A204.1 (cell line): ENCODE measurements around the gene LGALS4.
"Not testable (repeated sequence)": the region's sequence is repeated elsewhere in the genome, so short reads cannot be mapped to it uniquely, and the experiment has no call there.

Experiments
- FAIRE-seq: peaks from 2 replicates; lab custom pipeline; 2012; peaks lifted over from hg19 to GRCh38; lab: Jason Lieb, UNC

The LGALS4 gene

DNA sequence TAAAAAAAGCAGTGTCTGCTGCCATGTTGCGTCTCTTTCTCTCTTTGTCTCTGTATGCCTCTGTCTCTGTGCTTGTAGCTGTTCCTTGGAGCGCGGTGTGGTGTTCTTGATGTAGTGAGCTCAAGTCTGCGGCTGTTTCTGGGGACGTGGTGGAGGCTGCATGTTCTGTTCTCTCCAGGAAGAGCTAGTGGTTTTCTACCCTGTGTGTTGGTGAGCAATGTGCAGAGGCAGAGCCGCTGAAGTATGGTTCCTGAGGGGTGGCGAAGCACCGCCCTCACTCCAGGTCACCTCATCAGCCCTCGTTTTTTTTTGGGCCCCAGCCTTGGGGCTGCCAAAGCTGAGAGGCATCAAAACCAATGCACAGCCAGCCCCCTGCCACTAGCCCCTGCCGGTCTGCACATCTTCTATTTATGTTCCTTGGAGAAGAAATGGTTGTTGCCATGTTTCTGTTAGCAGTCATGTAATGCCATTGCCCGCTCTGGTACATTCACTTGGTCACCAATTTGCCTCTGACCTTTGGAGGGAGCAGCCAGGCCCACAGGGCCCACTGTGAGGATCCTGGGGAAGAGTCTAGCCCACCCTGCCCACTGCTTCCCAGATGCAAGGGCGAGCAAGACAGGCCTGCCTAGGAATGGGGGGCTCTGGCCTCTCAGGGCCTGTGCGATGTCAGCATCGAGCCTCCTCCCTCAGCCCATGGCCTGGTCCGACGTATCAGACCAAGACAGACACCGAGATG is 29.9 kb upstream of the LGALS4 start:
- FAIRE-seq = no peak

DNA sequence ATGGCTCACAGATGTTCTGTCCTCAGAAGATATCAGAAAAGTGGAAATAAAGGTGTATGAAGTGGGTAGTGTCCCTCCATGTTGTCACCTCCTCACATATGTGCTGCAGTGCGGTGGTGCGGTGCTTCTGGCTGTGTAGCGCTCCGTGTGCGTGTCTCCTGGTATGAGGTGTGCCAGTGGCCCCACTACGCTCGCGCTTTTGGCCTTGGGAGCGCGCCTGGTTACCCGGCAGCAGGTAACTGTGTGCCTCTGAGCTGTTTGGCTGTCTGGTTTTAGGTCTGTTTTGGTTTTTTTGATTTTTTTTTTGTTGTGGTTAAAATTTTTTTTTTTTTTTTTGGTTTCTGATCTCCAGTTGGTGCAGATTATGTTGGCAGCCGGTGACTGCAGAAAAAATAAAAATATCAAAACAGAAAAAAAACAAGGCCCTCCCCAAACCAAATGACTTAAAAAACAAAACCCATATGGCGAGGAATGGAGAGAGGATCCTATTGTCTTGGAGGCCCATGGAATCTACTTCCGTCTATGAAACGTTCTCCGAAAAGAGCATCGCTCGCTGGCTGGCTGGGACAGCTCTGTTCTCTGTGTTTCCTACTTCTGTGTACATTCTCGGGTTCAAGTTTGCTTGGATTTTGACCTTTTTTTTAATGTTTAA is 29.2 kb upstream of the LGALS4 start:
- no peak for FAIRE-seq

DNA sequence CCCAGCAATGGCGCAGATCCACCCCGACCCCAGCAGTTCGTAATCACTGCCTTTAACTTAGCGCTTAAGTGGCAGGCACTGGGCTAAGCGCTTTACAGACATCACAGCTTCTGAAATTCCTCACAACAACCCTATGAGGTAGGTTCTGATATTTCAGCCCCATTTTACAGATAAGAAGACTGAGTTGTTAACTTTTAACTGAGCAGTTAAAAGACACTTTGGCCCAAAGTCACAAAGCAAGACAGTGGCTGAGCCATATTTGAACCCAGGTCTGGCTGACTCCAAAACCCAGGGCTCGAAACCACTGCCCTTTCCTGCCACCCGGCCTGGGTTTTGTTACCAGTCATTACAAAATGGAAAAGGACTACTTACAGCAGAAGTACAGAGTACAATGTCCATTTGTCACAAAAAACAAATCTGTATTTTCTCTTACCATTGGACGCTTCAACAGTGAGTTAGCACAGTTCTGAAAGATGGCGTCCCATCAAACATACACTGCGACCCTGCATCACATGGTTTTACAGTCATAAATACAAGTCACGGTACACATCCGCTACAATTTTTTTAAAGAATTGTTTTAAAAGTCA is 28.5 kb upstream of the LGALS4 start:
- no peak for FAIRE-seq

DNA sequence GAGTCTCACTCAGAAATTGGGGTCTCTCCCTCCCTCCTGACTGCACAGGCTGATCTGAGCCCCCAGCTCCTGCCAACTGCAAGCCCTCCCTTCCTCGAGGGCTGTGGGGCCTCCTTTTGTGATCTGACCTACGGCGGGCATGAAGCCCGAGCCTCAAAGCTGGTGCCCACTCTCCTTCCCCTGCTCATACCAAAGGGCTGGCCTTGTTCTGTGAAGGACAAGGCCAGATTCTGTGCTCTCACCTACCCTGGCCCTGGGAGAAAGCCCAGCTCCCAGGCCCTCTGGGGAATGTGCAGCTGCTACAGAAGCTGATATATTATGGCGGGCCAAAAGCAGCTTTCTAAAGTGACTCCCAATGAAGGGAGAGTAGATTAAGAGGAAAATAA is 27.8 kb upstream of the LGALS4 start:
- no peak for FAIRE-seq

DNA sequence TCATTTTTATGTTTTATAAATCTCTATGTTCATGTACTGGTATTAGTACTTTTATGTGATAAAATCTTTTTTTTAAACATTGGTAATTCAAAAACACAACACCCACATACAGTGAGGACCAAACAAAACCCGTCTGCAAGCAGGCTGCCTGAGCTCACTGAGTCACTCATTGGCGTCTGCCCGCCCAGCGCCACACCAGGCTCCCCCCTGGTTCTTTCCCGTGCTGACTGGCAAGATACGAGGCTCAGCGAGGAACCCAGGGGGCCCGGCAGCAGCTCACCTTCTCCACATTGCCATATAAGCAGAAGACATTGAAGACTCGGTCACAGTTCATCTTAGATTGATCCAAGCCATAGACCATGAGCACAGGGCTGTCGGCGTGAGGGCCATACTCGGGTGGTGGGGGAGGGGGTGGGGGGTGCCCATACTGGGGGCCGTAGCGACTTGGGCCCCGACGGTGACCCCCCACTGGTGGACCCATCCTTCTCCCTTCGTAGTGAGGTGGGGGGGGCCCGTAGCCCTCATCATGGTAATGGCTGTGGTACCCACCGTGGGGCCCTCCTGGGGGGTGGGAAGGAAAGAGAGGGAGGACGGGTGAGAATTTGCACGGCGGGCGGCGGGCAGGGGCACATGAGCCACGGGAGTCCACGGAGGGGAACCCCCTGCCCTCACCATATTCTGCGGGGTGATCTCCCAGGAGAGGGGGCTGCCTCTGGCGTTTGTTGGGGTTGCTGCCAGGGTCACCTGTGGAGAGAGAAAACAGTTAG is 27.3 kb upstream of the LGALS4 start:
- FAIRE-seq = no peak

DNA sequence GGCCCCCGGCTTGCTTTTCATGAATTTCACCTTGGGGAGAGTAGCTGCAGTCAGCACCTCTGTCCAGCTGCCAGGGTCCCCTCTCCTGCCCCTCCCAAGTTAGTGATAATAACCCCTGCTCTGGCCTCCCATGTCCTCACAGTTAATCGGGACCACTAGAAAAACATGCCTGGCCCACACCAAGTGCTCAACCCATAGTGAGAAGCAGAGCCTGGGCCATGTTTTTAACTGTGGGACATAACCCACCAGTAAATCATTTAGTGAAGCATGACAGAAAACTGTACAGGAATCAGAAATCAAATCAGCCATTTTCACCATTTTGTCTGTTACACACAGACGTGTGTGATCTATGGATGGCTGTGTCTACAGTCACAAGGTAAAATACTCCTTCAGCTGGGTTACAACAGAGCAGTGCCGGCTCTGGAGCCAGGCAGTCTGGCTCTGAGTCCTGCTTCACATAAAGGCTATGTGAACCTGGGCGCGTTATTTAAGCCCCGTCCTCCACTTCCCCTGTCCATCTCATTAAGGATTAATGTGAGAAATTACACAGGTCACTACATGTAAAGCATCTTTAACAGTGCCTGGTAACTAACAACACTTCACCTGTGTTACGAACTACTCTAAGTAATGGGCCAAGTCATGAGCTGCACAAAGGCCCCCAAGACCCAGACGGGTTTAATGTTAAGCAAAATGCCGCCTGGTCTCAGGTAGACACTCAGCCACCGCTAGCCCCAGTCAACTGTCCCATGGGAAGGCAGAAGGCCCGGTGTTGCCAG is 26.4 kb upstream of the LGALS4 start:
- FAIRE-seq = no peak

DNA sequence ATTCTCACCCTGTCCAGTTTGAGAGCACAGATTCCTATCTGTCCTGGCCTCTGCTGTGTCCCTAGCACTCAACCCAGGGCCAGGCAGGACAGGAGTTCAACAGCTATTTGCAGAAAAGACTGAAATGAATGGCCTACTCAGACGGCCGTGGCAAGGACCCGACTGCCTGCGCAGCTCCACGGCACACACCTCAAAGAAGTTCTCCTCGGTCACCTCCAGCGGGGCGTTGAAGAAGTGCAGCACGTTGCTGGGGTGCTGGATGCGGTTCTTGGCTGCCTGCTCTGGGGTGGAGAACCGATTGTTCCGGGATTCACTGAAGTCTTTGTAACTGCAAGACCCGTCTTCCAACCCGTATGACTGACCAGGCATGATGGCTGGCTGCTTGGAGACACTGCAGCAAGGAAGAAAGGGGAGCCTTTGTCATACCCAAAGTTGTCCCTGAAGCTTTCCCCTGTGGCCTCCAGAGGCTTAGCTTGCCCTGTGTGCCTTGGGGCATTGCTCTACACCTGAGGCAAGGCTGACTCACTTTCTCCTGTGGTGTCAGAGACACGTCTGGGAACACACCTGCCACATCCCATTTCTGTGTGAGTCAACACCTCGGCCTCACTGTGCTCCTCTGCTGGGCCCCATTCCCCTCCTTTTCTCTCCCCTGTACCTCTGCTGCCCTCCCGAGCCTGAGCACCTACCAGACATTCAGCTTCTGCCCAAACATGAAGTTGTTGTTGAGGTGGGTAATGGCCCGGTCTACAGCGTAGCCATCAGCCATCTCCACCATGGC is 25.7 kb upstream of the LGALS4 start:
- no peak for FAIRE-seq

DNA sequence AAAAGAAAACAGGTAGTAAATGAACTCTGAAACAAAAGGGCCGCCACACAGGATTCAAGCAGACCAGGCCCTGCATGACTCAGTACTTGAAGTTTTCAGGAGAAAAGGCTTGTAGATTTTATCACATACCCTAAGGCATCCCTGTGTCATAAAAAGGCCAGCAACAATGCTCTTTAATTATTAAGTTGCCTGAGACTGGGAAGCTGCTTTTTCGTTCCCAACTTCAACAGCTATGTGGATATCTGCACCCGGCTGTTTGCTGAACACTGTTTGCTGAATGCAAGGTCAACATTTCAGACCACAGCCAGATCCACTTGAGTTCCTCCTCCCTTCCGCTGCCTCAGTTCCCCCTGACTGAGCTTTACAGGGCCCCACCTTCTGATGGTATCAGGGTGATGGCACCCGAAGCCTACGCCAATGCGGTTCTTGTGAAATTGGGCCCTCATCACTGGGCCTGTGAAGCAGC is 24.9 kb upstream of the LGALS4 start:
- no peak for FAIRE-seq

DNA sequence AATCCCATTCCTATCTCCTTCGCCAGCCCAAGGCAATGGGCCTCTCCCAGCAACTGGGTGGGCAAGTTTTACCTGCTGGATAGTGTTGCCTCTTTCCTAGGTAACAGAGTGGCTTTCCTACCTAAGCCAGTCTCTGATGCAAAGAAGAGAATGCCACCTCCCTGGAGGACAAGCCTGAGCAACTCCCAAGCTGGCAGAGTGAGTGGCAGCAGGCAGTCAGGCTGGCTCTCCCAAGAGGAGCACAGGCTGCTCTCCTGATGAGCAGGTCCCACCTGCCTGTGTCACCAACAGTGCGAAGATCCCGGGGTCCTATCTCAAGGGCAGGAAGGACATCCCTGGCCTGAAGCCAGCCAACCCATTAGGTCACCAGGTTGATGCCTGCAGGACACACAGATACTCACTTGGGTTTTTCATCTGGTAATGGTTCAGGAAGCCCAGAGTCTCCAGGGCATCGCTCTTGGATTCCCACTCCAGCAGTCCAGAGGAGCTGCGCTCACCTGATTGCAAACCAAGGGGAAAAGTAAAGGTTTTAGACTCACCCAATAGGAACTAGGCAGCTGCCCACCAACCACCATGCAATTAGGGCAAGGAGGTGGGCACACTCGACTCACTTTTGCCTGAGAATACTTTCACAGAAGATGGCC is 24.4 kb upstream of the LGALS4 start:
- no peak for FAIRE-seq

DNA sequence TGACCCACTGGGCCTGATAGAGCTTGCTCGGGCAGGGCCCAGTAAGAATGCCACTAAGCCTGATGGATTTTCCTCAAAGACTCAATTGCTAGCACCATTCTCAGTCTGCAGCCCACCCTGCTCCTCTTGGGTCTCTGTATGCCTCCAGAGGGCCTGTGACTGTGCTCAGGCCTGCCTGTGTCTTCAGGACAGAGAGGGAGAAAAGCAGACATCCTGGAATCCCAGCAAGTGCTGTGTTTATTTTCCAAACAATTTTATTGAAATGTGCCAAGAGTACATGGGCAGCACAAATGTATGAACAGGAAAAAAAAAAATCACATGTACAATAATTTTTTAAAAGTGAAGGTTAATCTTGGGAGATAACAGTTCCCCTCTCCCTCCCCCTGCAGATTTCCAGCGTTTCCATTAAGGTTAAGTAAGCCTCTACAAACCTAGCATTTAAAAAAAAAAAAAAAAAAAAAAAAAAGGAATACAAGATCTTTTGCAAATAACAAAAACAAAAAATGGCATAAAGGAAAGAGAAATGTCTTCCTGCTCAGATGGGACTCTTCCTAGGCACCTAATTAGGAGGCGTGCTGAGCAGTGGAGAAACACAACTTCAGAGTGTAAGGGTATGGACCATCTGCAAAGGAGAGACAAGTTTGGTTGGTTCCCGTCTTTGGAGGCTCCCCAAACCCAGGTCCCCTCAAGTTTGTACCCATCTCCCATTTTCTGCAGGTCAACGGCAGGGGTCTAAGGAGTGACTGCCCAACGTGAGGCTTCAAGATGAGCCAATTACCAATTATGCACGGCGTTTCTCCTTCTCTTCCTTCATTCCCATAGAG is 23.6 kb upstream of the LGALS4 start:
- no peak for FAIRE-seq

DNA sequence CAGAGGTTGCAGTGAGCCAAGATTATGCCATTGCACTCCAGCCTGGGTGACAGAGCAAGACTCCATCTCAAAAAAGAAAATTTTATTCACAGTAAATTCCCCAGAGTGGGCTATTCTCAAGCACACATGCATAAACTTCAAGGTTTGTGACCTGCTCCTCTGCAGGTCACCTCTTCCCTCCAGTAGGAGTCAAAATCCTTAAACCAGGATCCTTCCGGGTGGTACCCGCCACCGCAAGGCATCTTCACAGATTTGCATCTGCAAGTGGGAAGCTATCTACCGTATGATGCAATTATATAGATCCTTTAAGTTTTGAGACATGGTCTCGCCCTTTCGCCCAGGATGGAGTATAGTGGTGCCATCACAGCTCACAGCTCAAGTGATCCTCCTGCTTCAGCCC is 21.8 kb upstream of the LGALS4 start:
- no peak for FAIRE-seq

DNA sequence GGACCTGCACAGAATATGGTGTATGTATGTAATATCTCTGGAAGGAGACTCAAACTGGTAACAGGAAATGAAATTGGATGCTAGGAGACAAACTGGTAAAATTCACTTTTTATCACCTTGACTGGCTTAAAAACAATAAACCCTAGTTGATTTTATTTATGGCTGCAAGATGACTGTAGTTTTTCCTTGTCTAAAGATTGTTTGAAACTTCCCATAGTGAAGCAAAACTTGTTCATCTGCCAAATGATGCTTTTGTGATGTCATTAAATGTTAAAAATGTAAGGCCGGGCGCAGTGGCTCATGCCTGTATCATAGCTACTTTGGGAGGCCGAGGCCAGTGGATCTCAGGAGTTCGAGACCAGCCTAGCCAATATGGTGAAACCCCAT is 21.4 kb upstream of the LGALS4 start:
- no peak for FAIRE-seq

DNA sequence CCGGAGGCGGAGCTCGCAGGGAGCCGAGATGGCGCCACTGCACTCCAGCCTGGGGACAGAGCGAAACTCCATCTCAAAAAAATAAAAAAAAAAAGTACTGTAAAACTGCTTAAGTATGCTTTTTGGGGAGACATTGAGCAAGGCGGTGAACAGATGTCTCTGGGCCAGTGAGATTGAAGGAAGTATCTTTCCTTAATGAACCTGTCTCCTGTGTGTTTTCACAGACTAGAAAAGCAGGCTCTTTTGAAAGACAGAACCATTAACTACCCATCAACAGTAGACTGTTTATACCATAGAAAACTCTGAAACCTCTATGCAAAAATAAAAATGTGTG is 20.3 kb upstream of the LGALS4 start:
- no peak for FAIRE-seq

DNA sequence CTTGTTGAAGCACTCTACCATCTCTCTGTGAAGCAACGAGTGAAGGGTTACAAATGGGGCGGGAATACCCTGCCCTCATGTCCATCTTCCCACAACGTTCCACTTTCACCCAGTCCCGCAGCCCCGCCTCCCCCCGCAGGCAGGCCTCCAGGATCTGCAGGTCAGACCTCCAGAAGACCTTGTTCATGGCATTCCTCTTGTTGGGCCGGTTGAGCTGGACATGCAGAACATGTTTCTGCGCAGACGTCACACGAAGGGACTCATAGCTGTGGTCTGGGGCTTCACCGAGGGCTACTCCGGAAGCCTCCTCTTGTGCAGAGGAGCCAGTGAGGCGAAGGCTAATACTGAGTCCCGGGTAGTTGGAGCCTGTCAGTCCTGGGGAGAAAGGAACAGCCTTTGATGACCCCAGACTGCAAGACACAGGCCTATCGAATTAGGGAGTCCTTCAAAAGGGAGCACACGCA is 18.4 kb upstream of the LGALS4 start:
- no peak for FAIRE-seq

DNA sequence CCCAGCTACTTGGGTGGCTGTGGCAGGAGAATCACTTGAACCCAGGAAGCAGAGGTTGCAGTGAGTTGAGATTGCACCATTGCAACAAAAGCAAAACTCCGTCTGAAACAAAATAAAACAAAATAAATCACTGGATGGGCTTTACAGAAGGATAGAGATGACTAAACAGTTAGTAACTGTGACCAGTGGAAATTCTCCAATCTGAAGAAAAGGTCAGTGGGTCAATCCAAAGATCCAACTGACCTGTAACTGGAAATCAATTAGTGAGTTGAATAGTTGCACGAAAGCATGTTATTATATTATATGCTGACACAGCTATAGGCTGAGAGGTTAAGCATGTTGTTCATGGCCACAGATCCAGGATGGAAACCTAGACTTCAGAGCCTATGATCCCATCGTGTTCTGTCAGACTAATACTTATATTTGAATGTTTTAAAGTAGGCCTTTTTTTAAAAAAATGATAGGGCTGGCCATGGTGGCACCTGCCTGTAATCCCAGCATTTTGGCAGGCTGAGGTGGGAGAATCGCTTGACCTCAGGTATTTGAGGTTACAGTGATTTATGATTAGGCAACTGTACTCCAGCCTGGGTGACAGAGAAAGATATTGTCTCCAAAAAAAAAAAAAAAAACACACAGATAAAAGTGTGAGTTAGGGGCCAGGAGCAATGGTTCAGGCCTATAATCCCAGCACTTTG is 17.4 kb upstream of the LGALS4 start:
- FAIRE-seq = no peak

DNA sequence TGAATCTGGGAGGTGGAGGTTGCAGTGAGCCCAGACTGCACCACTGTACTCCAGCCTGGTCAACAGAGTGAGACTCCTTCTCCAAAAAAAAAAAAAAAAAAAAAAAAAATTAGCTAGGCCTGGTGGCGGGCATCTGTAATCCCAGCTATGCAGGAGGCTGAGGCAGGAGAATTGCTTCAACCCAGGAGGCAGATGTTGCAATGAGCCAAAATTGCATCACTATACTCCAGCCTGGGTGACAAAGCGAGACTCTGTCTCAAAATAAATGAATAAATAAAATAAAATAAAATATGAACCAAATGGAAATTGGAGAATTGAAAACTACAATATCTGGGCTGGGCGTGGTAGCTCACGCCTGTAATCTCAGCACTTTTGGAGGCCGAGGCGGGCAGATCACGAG is 16.5 kb upstream of the LGALS4 start:
- not testable (repeated sequence) for FAIRE-seq

DNA sequence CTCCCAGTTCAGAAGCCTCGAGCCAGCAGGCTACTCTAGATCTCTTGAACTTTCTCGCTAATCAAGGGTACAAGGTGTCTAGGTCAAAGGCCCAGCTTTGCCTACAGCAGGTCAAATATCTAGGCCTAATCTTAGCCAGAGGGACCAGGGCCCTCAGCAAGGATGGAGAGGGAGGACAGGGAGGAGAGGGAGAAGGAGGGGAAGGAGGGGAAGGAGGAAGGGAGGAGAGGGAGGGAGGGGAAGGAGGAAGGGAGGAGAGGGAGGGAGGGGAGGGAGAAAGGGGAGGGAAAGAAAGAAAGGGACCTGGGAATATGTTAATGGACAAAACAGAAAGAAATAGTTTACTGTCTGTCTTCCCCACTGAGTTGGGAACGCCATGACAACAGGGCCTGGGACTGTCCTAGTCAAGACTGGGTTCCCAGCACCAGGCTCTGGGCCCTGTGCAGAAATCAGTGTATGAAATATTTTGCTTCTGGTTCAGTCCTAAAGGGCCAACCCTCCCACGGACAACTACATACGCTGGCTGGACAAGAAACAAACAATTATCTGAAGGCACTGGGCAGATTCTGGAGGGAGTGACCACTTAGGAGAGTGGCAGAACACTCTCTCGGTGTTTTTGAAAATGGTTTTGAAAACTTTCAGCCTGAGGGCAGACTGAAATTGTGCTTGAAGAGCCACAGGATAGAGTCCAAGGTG is 14.3 kb upstream of the LGALS4 start:
- no peak for FAIRE-seq

DNA sequence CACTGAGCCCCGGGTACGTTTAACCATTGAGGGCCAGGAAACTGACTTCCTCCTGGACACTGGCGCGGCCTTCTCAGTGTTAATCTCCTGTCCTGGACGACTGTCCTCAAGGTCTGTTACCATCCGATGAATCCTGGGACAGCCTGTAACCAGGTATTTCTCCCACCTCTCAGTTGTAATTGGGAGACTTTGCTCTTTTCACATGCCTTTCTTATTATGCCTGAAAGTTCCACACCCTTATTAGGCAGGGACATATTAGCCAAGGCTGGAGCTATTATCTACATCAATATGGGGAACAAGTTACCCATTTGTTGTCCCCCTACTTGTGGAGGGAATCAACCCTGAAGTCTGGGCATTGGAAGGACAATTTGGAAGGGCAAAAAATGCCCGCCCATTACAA is 13.2 kb upstream of the LGALS4 start:
- not testable (repeated sequence) for FAIRE-seq
